H1 (cell line): ENCODE measurements around the gene RFX2. TPM values are rescaled to one million over a fixed set of nuclear protein-coding genes. Genes with fewer than 3 reads are reported as not detected.

Source experiments
- polyA plus RNA-seq, 7 experiments: library from polyadenylated mRNA; depleted of rRNA in 3 of 7; stranded (reverse) in 5 of 7; unstranded in 2 of 7; fragments of >200 nt in 5 of 7; fragments of 200-250 nt in 2 of 7; gene quantifications; 1 replicate in 5 of 7; 2 replicates in 1 of 7; 4 replicates in 1 of 7; pipeline versions ENCODE4 v1.2.1 to v1.2.3, GENCODE V29; 2011 to 2013; ENCODE audit warnings: missing spikeins in 2 of 7, mixed read lengths in 2 of 7
- total RNA-seq: library from RNA; stranded (reverse); fragmentation: NEBNext Ultra II Directional; extraction: Animal tissue kit (Norgen Biotek cat#: 25700); gene quantifications from 2 replicates; pipeline ENCODE4 v1.2.1, GENCODE V29; 2021

Gene RFX2
- total and polyA plus RNA-seq, 2 of the 8 experiments (the other 6 are each of a cell fraction or from before 2014, with no cell fraction given): 4.8 to 5.3 TPM

Other genes starting within 250 kb of the RFX2 start
- not detected in 2 replicates for gene FUT5, start 240.0 kb downstream of the RFX2 start, total RNA-seq
- not detected in 2 replicates for gene FUT5, start 240.0 kb downstream of the RFX2 start, polyA plus RNA-seq (2011; rRNA removed)
- 205 and 206 TPM in 2 replicates for gene NDUFA11, start 206.7 kb downstream of the RFX2 start, total RNA-seq
- 1,037 and 1,353 TPM in 2 replicates for gene NDUFA11, start 206.7 kb downstream of the RFX2 start, polyA plus RNA-seq (2011; rRNA removed)
- 1.2 and 1.3 TPM in 2 replicates for gene VMAC, start 205.6 kb downstream of the RFX2 start, total RNA-seq
- 2.2 and 3.9 TPM in 2 replicates for gene VMAC, start 205.6 kb downstream of the RFX2 start, polyA plus RNA-seq (2011; rRNA removed)
- gene CAPS, start 196.2 kb downstream of the RFX2 start, total RNA-seq: 1.8 and 2.1 TPM in 2 replicates
- gene CAPS, start 196.2 kb downstream of the RFX2 start, polyA plus RNA-seq (2011; rRNA removed): 2.4 and 4.2 TPM in 2 replicates
- gene RANBP3, start 132.4 kb downstream of the RFX2 start, total RNA-seq: 87.0 and 95.4 TPM in 2 replicates
- gene RANBP3, start 132.4 kb downstream of the RFX2 start, polyA plus RNA-seq (2011; rRNA removed): 122 and 159 TPM in 2 replicates
- not detected in 2 replicates for gene ACSBG2, start 25.2 kb upstream of the RFX2 start, total RNA-seq
- not detected in 2 replicates for gene ACSBG2, start 25.2 kb upstream of the RFX2 start, polyA plus RNA-seq (2011; rRNA removed)
- gene MLLT1, start 169.5 kb upstream of the RFX2 start, total RNA-seq: 42.4 and 45.1 TPM in 2 replicates
- gene MLLT1, start 169.5 kb upstream of the RFX2 start, polyA plus RNA-seq (2011; rRNA removed): 18.8 and 27.7 TPM in 2 replicates
- gene ACER1, start 223.1 kb upstream of the RFX2 start, total RNA-seq: not detected in 2 replicates
- 0.05 TPM in 1 of 2 replicates, not detected in the other for gene ACER1, start 223.1 kb upstream of the RFX2 start, polyA plus RNA-seq (2011; rRNA removed)